SK-N-SH (cell line): ENCODE results near the gene JOSD2. TPM values are rescaled to one million over a fixed set of nuclear protein-coding genes. Genes with fewer than 3 reads are reported as not detected.

ENCODE experiments used
- CTCF ChIA-PET: fragments of 300-600, 350-600 bp; formaldehyde crosslinking; extraction: SDS; loops from one replicate; lab custom pipeline; 2021; lab: Yijun Ruan, JAX
- POLR2A ChIA-PET: fragments of 350-600 bp; sonication (Branson Sonifier 250); formaldehyde crosslinking; extraction: SDS; loops from one replicate; lab custom pipeline; 2020; ENCODE audit warnings: antibody characterized with exemption, inconsistent platforms; lab: Yijun Ruan, JAX
- DNase-seq: peaks from one replicate; pipeline ENCODE4 v3.0.0; 2012
- H2AFZ ChIP-seq: fragments of 200-600 bp; sonication (generic); 2 replicates; pipeline ENCODE4 v1.8.1; 2016; ENCODE audit warnings: antibody characterized with exemption, mild to moderate bottlenecking, low read depth
- H3F3A ChIP-seq: fragments of 200-600 bp; sonication (generic); replicated peaks from 2 replicates; pipeline ENCODE3; 2016; ENCODE audit warnings: antibody characterized with exemption, mild to moderate bottlenecking; ENCODE audit not compliant: insufficient read depth
- H3K27ac ChIP-seq, 2 experiments: fragments of 200-500 bp in 1 of 2; fragments of 200-600 bp in 1 of 2; sonication (Bioruptor generic) in 1 of 2; sonication (generic), shearing (Covaris generic) in 1 of 2; 2 replicates each; pipeline versions ENCODE4 v1.5.1 to v1.6.1; 2014 to 2016; ENCODE audit warnings: low read depth in 2 of 2, inconsistent platforms in 1 of 2, low read length in 1 of 2, mild to moderate bottlenecking in 1 of 2, mixed read lengths in 1 of 2
- H3K27me3 ChIP-seq: fragments of 200-600 bp; sonication (generic), shearing (Covaris generic); 2 replicates; pipeline ENCODE4 v1.6.1; 2016; ENCODE audit warnings: mixed run types; ENCODE audit not compliant: insufficient read depth
- H3K36me3 ChIP-seq, 2 experiments: fragments of 200-500 bp in 1 of 2; fragments of 200-600 bp in 1 of 2; sonication (Bioruptor generic) in 1 of 2; sonication (generic) in 1 of 2; replicated peaks in 1 of 2; 2 replicates each; pipeline versions ENCODE3 to v1.5.1; 2014 to 2016; ENCODE audit warnings: low read length in 1 of 2, mild to moderate bottlenecking in 1 of 2; ENCODE audit not compliant: insufficient read depth in 2 of 2, control insufficient read depth in 1 of 2
- H3K4me1 ChIP-seq, 2 experiments: fragments of 200-500 bp in 1 of 2; fragments of 200-600 bp in 1 of 2; sonication (Bioruptor generic) in 1 of 2; sonication (generic), shearing (Covaris generic) in 1 of 2; 2 replicates each; pipeline versions ENCODE4 v1.5.1 to v1.6.1; 2014 to 2016; ENCODE audit warnings: low read depth in 1 of 2, low read length in 1 of 2, mixed run types in 1 of 2; ENCODE audit not compliant: insufficient read depth in 2 of 2, control insufficient read depth in 1 of 2
- H3K4me2 ChIP-seq: fragments of 200-600 bp; sonication (generic), shearing (Covaris generic); 2 replicates; pipeline ENCODE4 v1.6.1; 2017; ENCODE audit warnings: mixed run types
- H3K4me3 ChIP-seq, 2 experiments: fragments of 200-500 bp in 1 of 2; fragments of 200-600 bp in 1 of 2; sonication (Bioruptor generic) in 1 of 2; sonication (generic), shearing (Covaris generic) in 1 of 2; 2 replicates each; pipeline versions ENCODE4 v1.5.1 to v1.8.1; 2014 to 2016; ENCODE audit warnings: low read depth in 2 of 2, inconsistent platforms in 1 of 2, low read length in 1 of 2, mild to moderate bottlenecking in 1 of 2, mixed read lengths in 1 of 2, moderate library complexity in 1 of 2
- H3K79me2 ChIP-seq: fragments of 200-600 bp; sonication (generic); 2 replicates; pipeline ENCODE4 v1.8.1; 2017; ENCODE audit warnings: mild to moderate bottlenecking; ENCODE audit not compliant: insufficient read depth
- H3K9ac ChIP-seq: fragments of 200-600 bp; sonication (generic); 2 replicates; pipeline ENCODE4 v1.6.1; 2017; ENCODE audit warnings: mixed run types
- H3K9me2 ChIP-seq: fragments of 200-600 bp; sonication (generic); 2 replicates; pipeline ENCODE4 v1.6.1; 2017; ENCODE audit warnings: mixed run types
- H3K9me3 ChIP-seq: fragments of 200-600 bp; sonication (generic); 2 replicates; pipeline ENCODE4 v1.6.1; 2017; ENCODE audit warnings: mixed run types, mild to moderate bottlenecking, moderate library complexity
- H4K20me1 ChIP-seq: fragments of 200-600 bp; sonication (generic); 2 replicates; pipeline ENCODE4 v1.6.1; 2017; ENCODE audit warnings: mild to moderate bottlenecking, mixed run types; ENCODE audit not compliant: insufficient read depth
- EZH2phosphoT487 ChIP-seq: fragments of 200-600 bp; sonication (generic); IDR thresholded peaks from 2 replicates; pipeline ENCODE4 v1.6.1; 2017; ENCODE audit warnings: low read depth, mixed run types, mild to moderate bottlenecking, antibody characterized with exemption, moderate library complexity, borderline replicate concordance
- FOSL2 ChIP-seq: IDR thresholded peaks from 2 replicates; pipeline ENCODE4 v1.4.0; 2012; ENCODE audit warnings: low read depth, mild to moderate bottlenecking, moderate library complexity, borderline replicate concordance
- FOXM1 ChIP-seq: IDR thresholded peaks from 2 replicates; pipeline ENCODE4 v1.4.0; 2012; ENCODE audit warnings: low read depth, mild to moderate bottlenecking
- MEF2A ChIP-seq: IDR thresholded peaks from 2 replicates; pipeline ENCODE4 v1.4.0; 2012; ENCODE audit warnings: low read depth, borderline replicate concordance
- MXI1 ChIP-seq: IDR thresholded peaks from 2 replicates; pipeline ENCODE4 v1.6.1; 2012; ENCODE audit warnings: mild to moderate bottlenecking, low read depth, low read length, improper control_type of control experiment
- NFIC ChIP-seq: IDR thresholded peaks from 2 replicates; pipeline ENCODE4 v1.4.0; 2012; ENCODE audit warnings: borderline replicate concordance
- RAD21 ChIP-seq: IDR thresholded peaks from 2 replicates; pipeline ENCODE4 v1.6.1; 2012; ENCODE audit warnings: mild to moderate bottlenecking, low read length
- RCOR1 ChIP-seq: fragments of 150-350 bp; IDR thresholded peaks from 2 replicates; pipeline ENCODE4 v1.6.1; 2017; ENCODE audit warnings: antibody characterized with exemption, low read length
- RFX5 ChIP-seq: IDR thresholded peaks from 2 replicates; pipeline ENCODE4 v1.6.1; 2012; ENCODE audit warnings: mild to moderate bottlenecking, improper control_type of control experiment, low read length
- SMC3 ChIP-seq: IDR thresholded peaks from 2 replicates; pipeline ENCODE4 v1.6.1; 2012; ENCODE audit warnings: low read depth, low read length, improper control_type of control experiment
- TAF1 ChIP-seq: IDR thresholded peaks from 2 replicates; pipeline ENCODE4 v1.6.1; 2012; ENCODE audit warnings: low read depth, mild to moderate bottlenecking, low read length, moderate library complexity, borderline replicate concordance
- WGBS: methylation state at CpG from one replicate; pipeline ENCODE4 v1.1.6; 2017; ENCODE audit warnings: low lambda C conversion rate; 5-methylcytosine and 5-hydroxymethylcytosine counted together
- polyA plus RNA-seq, 3 experiments: library from polyadenylated mRNA; depleted of rRNA; stranded (reverse); fragments of >200 nt; gene quantifications; 2 replicates each; pipeline ENCODE4 v1.2.3, GENCODE V29; 2012
- TF ChIP-seq, protein P1 (sequence below): fragments of 200-600 bp; sonication (generic); IDR thresholded peaks from 2 replicates; pipeline ENCODE4 v1.6.1; 2017; ENCODE audit warnings: antibody characterized with exemption, mild to moderate bottlenecking, moderate library complexity
- TF ChIP-seq, protein P2 (sequence below): IDR thresholded peaks from 2 replicates; pipeline ENCODE4 v1.4.0; 2012; ENCODE audit warnings: low read depth
- TF ChIP-seq, protein P3 (sequence below): fragments of 150-350 bp; IDR thresholded peaks from 2 replicates; pipeline ENCODE4 v1.6.1; 2017; ENCODE audit warnings: antibody characterized with exemption, low read length, low read depth, borderline replicate concordance
- TF ChIP-seq, protein P4 (sequence below): IDR thresholded peaks from 2 replicates; pipeline ENCODE4 v1.4.0; 2012; ENCODE audit warnings: low read depth, borderline replicate concordance

The JOSD2 gene
- polyA plus RNA-seq, 1 of the 3 experiments (the other 2 are of a cell fraction): 81.2 TPM

DNA sequence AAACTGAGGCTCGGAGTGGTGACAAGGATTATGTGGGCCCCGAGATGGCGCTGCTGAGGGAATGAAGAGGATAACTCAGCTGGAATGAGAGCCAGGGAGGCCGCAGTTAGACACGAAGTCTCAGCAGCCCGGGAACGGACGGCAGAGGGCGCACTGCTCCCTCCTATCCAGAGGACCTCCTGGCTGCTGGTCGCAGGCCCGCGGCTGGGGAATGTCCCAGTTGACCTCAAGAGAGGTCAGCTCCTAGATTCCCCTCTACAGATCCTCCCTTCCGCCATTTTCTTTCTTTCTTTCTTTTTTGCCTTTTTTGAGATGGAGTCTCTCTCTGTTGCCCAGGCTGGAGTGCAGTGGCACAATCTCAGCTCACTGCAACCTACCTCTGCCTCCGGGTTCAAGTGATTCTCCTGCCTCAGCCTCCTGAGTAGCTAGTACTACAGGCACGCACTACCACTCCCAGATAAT lies 26.8 kb upstream of the JOSD2 start:
- ChIA-PET CTCF (interaction anchor here (0.6 to 10.5 kb wide), 44 partner anchors 8 to 384 kb away, joined by 3 to 170 read pairs (median 5); partner anchors contain the start of genes ASPDH, JOSD2 and NR1H2), POLR2A (interaction anchor here (0.6 to 1.2 kb wide), 2 partner anchors 9 to 32 kb away, joined by 4 read pairs; no protein-coding TSS in a partner anchor)
- TF ChIP-seq SMC3 (peak; percentile 81), RFX5 (peak; percentile 67; the same call in 1 of the 2 replicates), NFIC (no peak), RAD21 (peak; percentile 82)
- TF ChIP-seq, protein P1, sequence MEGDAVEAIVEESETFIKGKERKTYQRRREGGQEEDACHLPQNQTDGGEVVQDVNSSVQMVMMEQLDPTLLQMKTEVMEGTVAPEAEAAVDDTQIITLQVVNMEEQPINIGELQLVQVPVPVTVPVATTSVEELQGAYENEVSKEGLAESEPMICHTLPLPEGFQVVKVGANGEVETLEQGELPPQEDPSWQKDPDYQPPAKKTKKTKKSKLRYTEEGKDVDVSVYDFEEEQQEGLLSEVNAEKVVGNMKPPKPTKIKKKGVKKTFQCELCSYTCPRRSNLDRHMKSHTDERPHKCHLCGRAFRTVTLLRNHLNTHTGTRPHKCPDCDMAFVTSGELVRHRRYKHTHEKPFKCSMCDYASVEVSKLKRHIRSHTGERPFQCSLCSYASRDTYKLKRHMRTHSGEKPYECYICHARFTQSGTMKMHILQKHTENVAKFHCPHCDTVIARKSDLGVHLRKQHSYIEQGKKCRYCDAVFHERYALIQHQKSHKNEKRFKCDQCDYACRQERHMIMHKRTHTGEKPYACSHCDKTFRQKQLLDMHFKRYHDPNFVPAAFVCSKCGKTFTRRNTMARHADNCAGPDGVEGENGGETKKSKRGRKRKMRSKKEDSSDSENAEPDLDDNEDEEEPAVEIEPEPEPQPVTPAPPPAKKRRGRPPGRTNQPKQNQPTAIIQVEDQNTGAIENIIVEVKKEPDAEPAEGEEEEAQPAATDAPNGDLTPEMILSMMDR: peak; percentile 87
- no peak overlapping the region for H3K9ac ChIP-seq
- 21% methylated on average over 15 of the region's 15 CpGs for WGBS
- H3K9me3 ChIP-seq: no peaks in the 10 kb centered on the region; the same call in 1 of the 2 replicates
- H3K4me1 ChIP-seq: peaks cover 0 to 3% of the 10 kb centered on the region in 2 experiments; a peak in 1 of 4 replicates
- H3K27ac ChIP-seq: no peak overlapping the region
- DNase-seq: peak; percentile 93
- no peak overlapping the region for H2AFZ ChIP-seq
- peaks cover 0 to 11% of the 10 kb centered on the region in 2 experiments for H3K36me3 ChIP-seq
- no peaks in the 10 kb centered on the region for H4K20me1 ChIP-seq
- H3K4me2 ChIP-seq: no peak overlapping the region
- H3K4me3 ChIP-seq: peak overlapping the region in 1 of 2 experiments; percentile 22; a peak in 1 of 4 replicates
- H3K79me2 ChIP-seq: no peaks in the 10 kb centered on the region
- no peaks in the 10 kb centered on the region for H3F3A ChIP-seq
- H3K27me3 ChIP-seq: no peaks in the 10 kb centered on the region
- H3K9me2 ChIP-seq: no peaks in the 10 kb centered on the region

DNA sequence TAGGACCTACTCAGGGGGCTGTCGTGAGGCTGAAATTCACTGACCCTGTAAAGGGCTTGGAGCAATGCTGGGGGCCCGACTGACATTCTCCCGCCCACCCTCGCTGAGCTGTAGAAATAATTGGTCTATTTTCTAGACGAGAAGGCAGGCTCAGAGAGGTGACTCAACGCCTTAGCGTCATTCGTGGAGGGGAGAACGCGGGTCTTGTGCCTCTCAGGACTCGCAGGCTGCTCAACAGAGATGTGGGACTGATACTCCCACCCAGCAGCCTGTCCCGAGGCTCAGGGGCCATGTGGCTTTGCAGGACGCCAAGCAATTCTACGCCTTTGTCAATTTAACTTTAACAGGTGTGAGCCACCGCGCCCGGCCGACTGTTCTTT lies 26.3 kb upstream of the JOSD2 start:
- no peaks in the 10 kb centered on the region for H3K9me2 ChIP-seq
- H3K4me2 ChIP-seq: no peak overlapping the region
- ChIA-PET CTCF (interaction anchor here (0.6 to 10.5 kb wide), 41 partner anchors 9 to 385 kb away, joined by 3 to 170 read pairs (median 5); partner anchors contain the start of genes ASPDH, JOSD2 and NR1H2), POLR2A (interaction anchor here (0.6 kb wide), 1 partner anchor 8 kb away, joined by 4 read pairs; no protein-coding TSS in a partner anchor)
- H3K36me3 ChIP-seq: peaks cover 0 to 13% of the 10 kb centered on the region in 2 experiments
- H3K79me2 ChIP-seq: no peaks in the 10 kb centered on the region
- H3K27ac ChIP-seq: no peak overlapping the region
- no peak overlapping the region for H3K9ac ChIP-seq
- H3K4me3 ChIP-seq: peak overlapping the region in 1 of 2 experiments; percentile 22; a peak in 1 of 4 replicates
- peaks cover 0 to 3% of the 10 kb centered on the region in 2 experiments; a peak in 1 of 4 replicates for H3K4me1 ChIP-seq
- no peaks in the 10 kb centered on the region; the same call in 1 of the 2 replicates for H3K9me3 ChIP-seq
- 90% methylated on average over 17 of the region's 18 CpGs for WGBS
- H4K20me1 ChIP-seq: no peaks in the 10 kb centered on the region
- DNase-seq: no peak
- TF ChIP-seq RCOR1: no peak
- no peak for TF ChIP-seq MXI1
- TF ChIP-seq, protein P2, sequence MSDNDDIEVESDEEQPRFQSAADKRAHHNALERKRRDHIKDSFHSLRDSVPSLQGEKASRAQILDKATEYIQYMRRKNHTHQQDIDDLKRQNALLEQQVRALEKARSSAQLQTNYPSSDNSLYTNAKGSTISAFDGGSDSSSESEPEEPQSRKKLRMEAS: no peak
- no peak for TF ChIP-seq NFIC
- no peak for TF ChIP-seq FOSL2
- no peak for TF ChIP-seq EZH2phosphoT487
- TF ChIP-seq TAF1: no peak
- TF ChIP-seq MEF2A: no peak
- TF ChIP-seq FOXM1: no peak
- TF ChIP-seq, protein P3, sequence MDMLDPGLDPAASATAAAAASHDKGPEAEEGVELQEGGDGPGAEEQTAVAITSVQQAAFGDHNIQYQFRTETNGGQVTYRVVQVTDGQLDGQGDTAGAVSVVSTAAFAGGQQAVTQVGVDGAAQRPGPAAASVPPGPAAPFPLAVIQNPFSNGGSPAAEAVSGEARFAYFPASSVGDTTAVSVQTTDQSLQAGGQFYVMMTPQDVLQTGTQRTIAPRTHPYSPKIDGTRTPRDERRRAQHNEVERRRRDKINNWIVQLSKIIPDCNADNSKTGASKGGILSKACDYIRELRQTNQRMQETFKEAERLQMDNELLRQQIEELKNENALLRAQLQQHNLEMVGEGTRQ: no peak
- TF ChIP-seq, protein P4, sequence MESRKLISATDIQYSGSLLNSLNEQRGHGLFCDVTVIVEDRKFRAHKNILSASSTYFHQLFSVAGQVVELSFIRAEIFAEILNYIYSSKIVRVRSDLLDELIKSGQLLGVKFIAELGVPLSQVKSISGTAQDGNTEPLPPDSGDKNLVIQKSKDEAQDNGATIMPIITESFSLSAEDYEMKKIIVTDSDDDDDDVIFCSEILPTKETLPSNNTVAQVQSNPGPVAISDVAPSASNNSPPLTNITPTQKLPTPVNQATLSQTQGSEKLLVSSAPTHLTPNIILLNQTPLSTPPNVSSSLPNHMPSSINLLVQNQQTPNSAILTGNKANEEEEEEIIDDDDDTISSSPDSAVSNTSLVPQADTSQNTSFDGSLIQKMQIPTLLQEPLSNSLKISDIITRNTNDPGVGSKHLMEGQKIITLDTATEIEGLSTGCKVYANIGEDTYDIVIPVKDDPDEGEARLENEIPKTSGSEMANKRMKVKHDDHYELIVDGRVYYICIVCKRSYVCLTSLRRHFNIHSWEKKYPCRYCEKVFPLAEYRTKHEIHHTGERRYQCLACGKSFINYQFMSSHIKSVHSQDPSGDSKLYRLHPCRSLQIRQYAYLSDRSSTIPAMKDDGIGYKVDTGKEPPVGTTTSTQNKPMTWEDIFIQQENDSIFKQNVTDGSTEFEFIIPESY: no peak
- TF ChIP-seq, all 33 proteins: peak for 0
- Histone ChIP-seq H2AFZ (no peak overlapping the region), H3F3A (no peaks in the 10 kb centered on the region), H3K27me3 (no peaks in the 10 kb centered on the region)
